Keratinocyte (primary cell): ENCODE data around the gene CCDC146. TPM values are rescaled to one million over a fixed set of nuclear protein-coding genes. Genes with fewer than 3 reads are reported as not detected.

Source experiments
- DNase-seq: peaks from one replicate; pipeline ENCODE4 v3.0.0-alpha.2; 2011; ENCODE audit warnings: low read depth, missing footprints, low spot score
- FAIRE-seq: peaks from 2 replicates; lab custom pipeline; 2011; peaks lifted over from hg19 to GRCh38; lab: Jason Lieb, UNC
- H2AFZ ChIP-seq: 2 replicates; pipeline ENCODE4 v1.6.0; 2012; ENCODE audit warnings: low read length, control low read depth, inconsistent platforms; ENCODE audit not compliant: control insufficient read depth
- H3K27ac ChIP-seq: 2 replicates; pipeline ENCODE4 v1.5.1; 2011; ENCODE audit warnings: low read length; ENCODE audit not compliant: control insufficient read depth, insufficient read depth
- H3K27me3 ChIP-seq: 3 replicates; pipeline ENCODE4 v1.6.0; 2011; ENCODE audit warnings: low read length; ENCODE audit not compliant: control insufficient read depth, insufficient read depth; ENCODE audit errors: extremely low read depth
- H3K36me3 ChIP-seq, 2 experiments: 2 replicates in 1 of 2; 3 replicates in 1 of 2; pipeline ENCODE4 v1.5.1; 2011; ENCODE audit warnings: low read length in 2 of 2, mild to moderate bottlenecking in 1 of 2; ENCODE audit not compliant: control insufficient read depth in 2 of 2, insufficient read depth in 2 of 2; ENCODE audit errors: extremely low read depth in 1 of 2
- H3K4me1 ChIP-seq: 3 replicates; pipeline ENCODE4 v1.5.1; 2011; ENCODE audit warnings: low read length; ENCODE audit not compliant: control insufficient read depth, insufficient read depth; ENCODE audit errors: extremely low read depth
- H3K4me2 ChIP-seq: 3 replicates; pipeline ENCODE4 v1.6.0; 2011; ENCODE audit warnings: low read depth, low read length; ENCODE audit not compliant: control insufficient read depth, insufficient read depth; ENCODE audit errors: extremely low read depth
- H3K4me3 ChIP-seq, 3 experiments: fragments of 200-600 bp in 1 of 3; sonication (generic) in 1 of 3; 2 replicates in 2 of 3; 3 replicates in 1 of 3; pipeline ENCODE4 v1.5.1; 2011 to 2016; ENCODE audit warnings: low read length in 3 of 3, mild to moderate bottlenecking in 3 of 3, control low read depth in 2 of 3, inconsistent platforms in 1 of 3, low read depth in 1 of 3, mixed read lengths in 1 of 3, mixed run types in 1 of 3, moderate library complexity in 1 of 3; ENCODE audit not compliant: control insufficient read depth in 2 of 3, insufficient read depth in 2 of 3; ENCODE audit errors: extremely low read depth in 1 of 3
- H3K79me2 ChIP-seq: 2 replicates; pipeline ENCODE4 v1.6.0; 2012; ENCODE audit warnings: low read length; ENCODE audit not compliant: control insufficient read depth, insufficient read depth
- H3K9ac ChIP-seq: 3 replicates; pipeline ENCODE4 v1.6.0; 2011; ENCODE audit warnings: low read length; ENCODE audit not compliant: control insufficient read depth, insufficient read depth; ENCODE audit errors: extremely low read depth
- H3K9me1 ChIP-seq: 3 replicates; pipeline ENCODE4 v1.6.0; 2011; ENCODE audit warnings: low read length; ENCODE audit not compliant: control insufficient read depth, insufficient read depth; ENCODE audit errors: extremely low read depth
- H3K9me3 ChIP-seq: 2 replicates; pipeline ENCODE4 v1.5.1; 2012; ENCODE audit warnings: low read depth, low read length; ENCODE audit not compliant: control insufficient read depth
- H4K20me1 ChIP-seq: 3 replicates; pipeline ENCODE4 v1.6.0; 2011; ENCODE audit warnings: low read length; ENCODE audit not compliant: control insufficient read depth, insufficient read depth; ENCODE audit errors: extremely low read depth
- EZH2 ChIP-seq: IDR thresholded peaks from one replicate; pipeline ENCODE4 v1.6.1; 2012; ENCODE audit warnings: inconsistent platforms, mild to moderate bottlenecking, low read length, moderate library complexity
- dilution Hi-C: fragments of 300-500 bp; cut with MboI; formaldehyde crosslinking; loops from one replicate; pipeline ENCODE4 v1.7.0; 2020; ENCODE audit warnings: low sequenced_read_pairs; ENCODE audit not compliant: extremely low pct_ligation_motif_present
- polyA plus RNA-seq, 5 experiments: library from polyadenylated mRNA; depleted of rRNA in 3 of 5; stranded (reverse) in 3 of 5; stranded (forward) in 1 of 5; unstranded in 1 of 5; fragments of >200 nt; gene quantifications; 1 replicate in 1 of 5; 2 replicates in 3 of 5; 3 replicates in 1 of 5; pipeline versions ENCODE4 v1.2.1 to v1.2.3, GENCODE V29; 2011 to 2012; ENCODE audit warnings: missing spikeins in 2 of 5, low read depth in 1 of 5, low replicate concordance in 1 of 5
- TF ChIP-seq, protein P1 (sequence below), 3 experiments: IDR thresholded peaks in 1 of 3; conservative IDR thresholded peaks in 1 of 3; optimal IDR thresholded peaks in 1 of 3; 2 replicates in 2 of 3; 3 replicates in 1 of 3; pipeline versions ENCODE3 to v1.5.1; 2011; ENCODE audit warnings: low read length in 3 of 3, mild to moderate bottlenecking in 3 of 3, moderate library complexity in 2 of 3, control low read depth in 1 of 3, inconsistent platforms in 1 of 3; ENCODE audit not compliant: insufficient read depth in 2 of 3; ENCODE audit errors: extremely low read depth in 1 of 3

The CCDC146 gene
- polyA plus RNA-seq, 1 donor (not counting 4 experiments of a cell fraction or from before 2014, with no cell fraction given) = 5.7 TPM

- Histone ChIP-seq H3K9me1 (no peaks in the 10 kb centered on the region), H3K36me3 (no peaks in the 10 kb centered on the region), H3K4me3 (no peak overlapping the region), H3K27ac (no peak overlapping the region), H3K4me1 (no peaks in the 10 kb centered on the region), H3K4me2 (no peak overlapping the region), H3K9ac (no peak overlapping the region), H4K20me1 (no peaks in the 10 kb centered on the region), H3K27me3 (no peaks in the 10 kb centered on the region), H3K9me3 (no peaks in the 10 kb centered on the region), H3K79me2 (no peaks in the 10 kb centered on the region), H2AFZ (no peak overlapping the region)
- DNase-seq (no peak), FAIRE-seq (no peak)
- dilution Hi-C loops = no loop called here
- TF ChIP-seq, protein P1, sequence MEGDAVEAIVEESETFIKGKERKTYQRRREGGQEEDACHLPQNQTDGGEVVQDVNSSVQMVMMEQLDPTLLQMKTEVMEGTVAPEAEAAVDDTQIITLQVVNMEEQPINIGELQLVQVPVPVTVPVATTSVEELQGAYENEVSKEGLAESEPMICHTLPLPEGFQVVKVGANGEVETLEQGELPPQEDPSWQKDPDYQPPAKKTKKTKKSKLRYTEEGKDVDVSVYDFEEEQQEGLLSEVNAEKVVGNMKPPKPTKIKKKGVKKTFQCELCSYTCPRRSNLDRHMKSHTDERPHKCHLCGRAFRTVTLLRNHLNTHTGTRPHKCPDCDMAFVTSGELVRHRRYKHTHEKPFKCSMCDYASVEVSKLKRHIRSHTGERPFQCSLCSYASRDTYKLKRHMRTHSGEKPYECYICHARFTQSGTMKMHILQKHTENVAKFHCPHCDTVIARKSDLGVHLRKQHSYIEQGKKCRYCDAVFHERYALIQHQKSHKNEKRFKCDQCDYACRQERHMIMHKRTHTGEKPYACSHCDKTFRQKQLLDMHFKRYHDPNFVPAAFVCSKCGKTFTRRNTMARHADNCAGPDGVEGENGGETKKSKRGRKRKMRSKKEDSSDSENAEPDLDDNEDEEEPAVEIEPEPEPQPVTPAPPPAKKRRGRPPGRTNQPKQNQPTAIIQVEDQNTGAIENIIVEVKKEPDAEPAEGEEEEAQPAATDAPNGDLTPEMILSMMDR (optimal IDR thresholded peaks at IDR 0.05 in 1 of 3, IDR thresholded peaks at IDR 0.05 in 1 of 3, conservative IDR thresholded peaks at IDR 0.05 in 1 of 3; ENCODE audit: extremely low read depth in 1 of 3, insufficient read depth in 2 of 3, low read length in 3 of 3) = no peak
Measured at GRCh38 chr7:77284005-77284404, 161.6 kb downstream of the CCDC146 start.

GRCh38 chr7:77284616-77285015 lies 162.2 kb downstream of the CCDC146 start:
- FAIRE-seq (no peak), DNase-seq (no peak)
- H3K79me2 ChIP-seq = no peaks in the 10 kb centered on the region
- H2AFZ ChIP-seq = no peak overlapping the region
- no peak overlapping the region for H3K4me3 ChIP-seq
- H3K27me3 ChIP-seq = no peaks in the 10 kb centered on the region
- no peaks in the 10 kb centered on the region for H3K36me3 ChIP-seq
- dilution Hi-C loops = no loop called here
- no peak overlapping the region for H3K27ac ChIP-seq
- H3K9me1 ChIP-seq = no peaks in the 10 kb centered on the region
- no peak for TF ChIP-seq EZH2
- TF ChIP-seq, protein P1 (optimal IDR thresholded peaks at IDR 0.05 in 1 of 3, IDR thresholded peaks at IDR 0.05 in 1 of 3, conservative IDR thresholded peaks at IDR 0.05 in 1 of 3; ENCODE audit: extremely low read depth in 1 of 3, insufficient read depth in 2 of 3, low read length in 3 of 3) = no peak
- H3K9ac ChIP-seq = no peak overlapping the region
- H4K20me1 ChIP-seq = no peaks in the 10 kb centered on the region
- H3K4me1 ChIP-seq = no peaks in the 10 kb centered on the region
- H3K4me2 ChIP-seq = no peak overlapping the region
- H3K9me3 ChIP-seq = no peaks in the 10 kb centered on the region
